OCI-LY1 (cell line): ENCODE data around the gene FANCC.

Experiments
- H2AFZ ChIP-seq: fragments of 200-600 bp; sonication (generic), shearing (Covaris generic); 2 replicates; pipeline ENCODE4 v1.6.0; 2014; ENCODE audit warnings: antibody characterized with exemption, mild to moderate bottlenecking, low read length
- H3F3A ChIP-seq: fragments of 200-600 bp; sonication (generic), shearing (Covaris generic); 2 replicates; pipeline ENCODE4 v1.6.0; 2014; ENCODE audit warnings: mild to moderate bottlenecking, antibody characterized with exemption, low read length, moderate library complexity; ENCODE audit not compliant: insufficient read depth
- H3K27ac ChIP-seq: fragments of 200-600 bp; sonication (generic); 2 replicates; pipeline ENCODE4 v1.5.1; 2014; ENCODE audit warnings: low read length, mixed run types, mild to moderate bottlenecking, low read depth; ENCODE audit not compliant: poor library complexity, severe bottlenecking
- H3K27me3 ChIP-seq: fragments of 200-600 bp; sonication (generic); 2 replicates; pipeline ENCODE4 v1.6.0; 2014; ENCODE audit warnings: antibody characterized with exemption, mild to moderate bottlenecking, low read length, moderate library complexity; ENCODE audit not compliant: insufficient read depth
- H3K36me3 ChIP-seq: fragments of 200-600 bp; sonication (generic); 2 replicates; pipeline ENCODE4 v1.6.1; 2014; ENCODE audit warnings: mild to moderate bottlenecking, antibody characterized with exemption, low read length, moderate library complexity, mixed read lengths; ENCODE audit not compliant: insufficient read depth
- H3K4me1 ChIP-seq: fragments of 200-600 bp; sonication (generic); 2 replicates; pipeline ENCODE4 v1.5.1; 2014; ENCODE audit warnings: mild to moderate bottlenecking, low read length, moderate library complexity; ENCODE audit not compliant: insufficient read depth, severe bottlenecking
- H3K4me2 ChIP-seq: fragments of 200-600 bp; sonication (generic), shearing (Covaris generic); 2 replicates; pipeline ENCODE4 v1.6.1; 2014; ENCODE audit warnings: low read length
- H3K4me3 ChIP-seq: fragments of 200-600 bp; sonication (generic); 2 replicates; pipeline ENCODE4 v1.5.1; 2014; ENCODE audit warnings: low read length, low read depth, mild to moderate bottlenecking, mixed read lengths; ENCODE audit not compliant: poor library complexity, severe bottlenecking
- H3K79me2 ChIP-seq: fragments of 200-600 bp; shearing (Covaris generic); 2 replicates; pipeline ENCODE4 v1.6.1; 2016; ENCODE audit warnings: mixed run types, low read length, mixed read lengths; ENCODE audit not compliant: insufficient read depth
- H3K9ac ChIP-seq: fragments of 200-600 bp; sonication (generic), shearing (Covaris generic); 2 replicates; pipeline ENCODE4 v1.6.1; 2014; ENCODE audit warnings: mild to moderate bottlenecking, low read length, mixed read lengths
- H3K9me2 ChIP-seq: fragments of 200-600 bp; sonication (generic), shearing (Covaris generic); 2 replicates; pipeline ENCODE4 v1.6.1; 2014; ENCODE audit warnings: low read depth, mild to moderate bottlenecking, low read length, mixed read lengths
- H3K9me3 ChIP-seq: fragments of 200-600 bp; shearing (Covaris generic); 2 replicates; pipeline ENCODE4 v1.6.1; 2014; ENCODE audit warnings: low read length, mixed read lengths
- H4K20me1 ChIP-seq: fragments of 200-600 bp; sonication (generic), shearing (Covaris generic); 2 replicates; pipeline ENCODE4 v1.6.0; 2016; ENCODE audit warnings: mild to moderate bottlenecking, low read length; ENCODE audit not compliant: insufficient read depth
- CTCF ChIP-seq: fragments of 200-600 bp; sonication (generic), shearing (Covaris generic); IDR thresholded peaks from 2 replicates; pipeline ENCODE4 v1.5.1; 2017; ENCODE audit warnings: mild to moderate bottlenecking, antibody characterized with exemption, low read length, moderate library complexity, mixed read lengths
- EZH2 ChIP-seq: fragments of 200-600 bp; sonication (generic), shearing (Covaris generic); IDR thresholded peaks from 2 replicates; pipeline ENCODE4 v1.8.0; 2017; ENCODE audit warnings: borderline replicate concordance, mixed run types, mild to moderate bottlenecking, antibody characterized with exemption, low read length, moderate library complexity, mixed read lengths

The FANCC gene

GRCh38 chr9:95057101-95057500, 260.4 kb downstream of the FANCC start:
- no peak overlapping the region for H3K4me3 ChIP-seq
- peaks cover 38% of the 10 kb centered on the region for H3K4me1 ChIP-seq
- peaks cover 8% of the 10 kb centered on the region; the same call in 1 of the 2 replicates for H3K36me3 ChIP-seq
- no peak overlapping the region for H2AFZ ChIP-seq
- H3K27ac ChIP-seq = peak overlapping the region; percentile 57
- TF ChIP-seq EZH2 (no peak), CTCF (no peak)
- no peak overlapping the region; the same call in 1 of the 2 replicates for H3K9ac ChIP-seq
- H3K9me3 ChIP-seq = no peaks in the 10 kb centered on the region
- H3K4me2 ChIP-seq = peak overlapping the region; percentile 14
- H4K20me1 ChIP-seq = peaks cover 3% of the 10 kb centered on the region; the same call in 1 of the 2 replicates
- no peaks in the 10 kb centered on the region for H3K27me3 ChIP-seq
- H3F3A ChIP-seq = no peaks in the 10 kb centered on the region; the same call in 1 of the 2 replicates
- no peaks in the 10 kb centered on the region for H3K79me2 ChIP-seq
- no peaks in the 10 kb centered on the region for H3K9me2 ChIP-seq

DNA sequence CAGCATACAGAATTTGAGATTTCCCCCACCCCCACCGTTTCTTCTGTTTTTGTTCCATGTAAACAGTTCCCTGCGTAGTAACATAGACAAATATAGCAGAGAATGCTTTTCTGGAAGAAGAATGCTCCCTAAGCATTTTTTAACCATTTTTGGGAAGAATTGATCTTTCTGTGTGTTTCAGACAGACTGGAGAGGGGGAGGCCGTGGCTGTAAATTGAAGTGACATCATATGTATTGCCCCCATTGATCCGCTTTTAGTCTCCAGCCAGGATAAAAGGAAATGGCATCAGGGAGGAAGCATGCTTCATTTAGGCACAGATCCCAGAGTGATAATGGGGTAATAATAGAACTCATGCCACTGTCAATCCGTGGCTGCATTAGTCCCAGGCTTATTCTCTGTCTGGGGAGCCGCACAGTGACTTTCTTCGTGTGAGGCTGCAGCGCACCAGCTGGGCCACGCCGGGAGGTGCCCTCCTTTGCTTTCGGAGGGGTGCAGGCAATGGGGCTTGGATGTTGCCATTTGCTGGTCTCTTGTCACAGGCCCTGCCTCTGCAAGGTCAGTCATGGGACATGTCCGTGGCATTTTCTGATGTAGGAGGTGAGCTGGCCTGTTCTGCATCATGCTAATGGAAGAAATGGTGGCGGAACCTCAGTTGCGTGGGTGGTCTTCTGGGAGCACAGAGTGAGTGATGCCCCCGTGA, 261.5 kb downstream of the FANCC start:
- H3F3A ChIP-seq = no peaks in the 10 kb centered on the region; the same call in 1 of the 2 replicates
- H3K4me1 ChIP-seq = peaks cover 32% of the 10 kb centered on the region
- TF ChIP-seq CTCF = no peak
- TF ChIP-seq EZH2 = no peak
- H3K79me2 ChIP-seq = no peaks in the 10 kb centered on the region
- H2AFZ ChIP-seq = no peak overlapping the region
- H3K27me3 ChIP-seq = no peaks in the 10 kb centered on the region
- peak overlapping the region; percentile 57 for H3K27ac ChIP-seq
- peak overlapping the region; percentile 14; the same call in 1 of the 2 replicates for H3K4me2 ChIP-seq
- no peak overlapping the region; the same call in 1 of the 2 replicates for H3K9ac ChIP-seq
- no peaks in the 10 kb centered on the region for H3K9me3 ChIP-seq
- peaks cover 3% of the 10 kb centered on the region; the same call in 1 of the 2 replicates for H4K20me1 ChIP-seq
- no peaks in the 10 kb centered on the region for H3K9me2 ChIP-seq
- peaks cover 5% of the 10 kb centered on the region; the same call in 1 of the 2 replicates for H3K36me3 ChIP-seq
- no peak overlapping the region for H3K4me3 ChIP-seq

GRCh38 chr9:95055334-95055850, 262.1 kb downstream of the FANCC start:
- Histone ChIP-seq H3K4me3 (no peak overlapping the region), H3K4me2 (no peak overlapping the region), H3K9me2 (no peaks in the 10 kb centered on the region), H3K4me1 (peaks cover 32% of the 10 kb centered on the region), H2AFZ (no peak overlapping the region), H3F3A (no peaks in the 10 kb centered on the region; the same call in 1 of the 2 replicates), H3K79me2 (no peaks in the 10 kb centered on the region), H4K20me1 (peaks cover 3% of the 10 kb centered on the region; the same call in 1 of the 2 replicates), H3K9ac (no peak overlapping the region; the same call in 1 of the 2 replicates), H3K36me3 (no peaks in the 10 kb centered on the region; the same call in 1 of the 2 replicates), H3K27ac (no peak overlapping the region), H3K9me3 (no peaks in the 10 kb centered on the region), H3K27me3 (no peaks in the 10 kb centered on the region)
- no peak for TF ChIP-seq CTCF
- TF ChIP-seq EZH2 = no peak
